Measurements from ENCODE around the gene INPP1.

DNA sequence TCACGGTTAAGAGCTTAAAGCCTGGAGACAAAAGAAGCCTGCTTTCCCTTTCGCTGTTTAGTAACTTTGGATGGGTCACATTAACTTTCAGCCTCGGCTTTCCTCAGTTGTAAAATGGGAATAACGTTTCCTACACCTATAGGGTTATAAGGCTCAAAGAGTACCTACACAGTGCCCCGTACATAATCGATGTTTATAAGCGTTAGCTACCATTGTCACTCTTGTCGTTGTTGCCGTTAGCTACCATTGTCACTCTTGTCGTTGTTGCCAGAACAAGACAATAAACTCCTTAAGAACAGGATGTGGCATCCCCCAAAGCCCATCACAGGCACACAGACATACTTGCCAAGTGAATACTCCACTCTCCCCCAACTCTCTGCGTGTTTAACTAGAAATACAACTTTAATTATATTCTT lies 63.9 kb downstream of the INPP1 start:
- TF ChIP-seq, protein P1, sequence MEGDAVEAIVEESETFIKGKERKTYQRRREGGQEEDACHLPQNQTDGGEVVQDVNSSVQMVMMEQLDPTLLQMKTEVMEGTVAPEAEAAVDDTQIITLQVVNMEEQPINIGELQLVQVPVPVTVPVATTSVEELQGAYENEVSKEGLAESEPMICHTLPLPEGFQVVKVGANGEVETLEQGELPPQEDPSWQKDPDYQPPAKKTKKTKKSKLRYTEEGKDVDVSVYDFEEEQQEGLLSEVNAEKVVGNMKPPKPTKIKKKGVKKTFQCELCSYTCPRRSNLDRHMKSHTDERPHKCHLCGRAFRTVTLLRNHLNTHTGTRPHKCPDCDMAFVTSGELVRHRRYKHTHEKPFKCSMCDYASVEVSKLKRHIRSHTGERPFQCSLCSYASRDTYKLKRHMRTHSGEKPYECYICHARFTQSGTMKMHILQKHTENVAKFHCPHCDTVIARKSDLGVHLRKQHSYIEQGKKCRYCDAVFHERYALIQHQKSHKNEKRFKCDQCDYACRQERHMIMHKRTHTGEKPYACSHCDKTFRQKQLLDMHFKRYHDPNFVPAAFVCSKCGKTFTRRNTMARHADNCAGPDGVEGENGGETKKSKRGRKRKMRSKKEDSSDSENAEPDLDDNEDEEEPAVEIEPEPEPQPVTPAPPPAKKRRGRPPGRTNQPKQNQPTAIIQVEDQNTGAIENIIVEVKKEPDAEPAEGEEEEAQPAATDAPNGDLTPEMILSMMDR (IDR thresholded peaks at IDR 0.05 in 4 of 5, conservative IDR thresholded peaks at IDR 0.05 in 1 of 5) = no peak
- no peak for TF ChIP-seq POLR2A (IDR thresholded peaks at IDR 0.05)

Data from gastrocnemius medialis (tissue), 4 donors.